ENCODE data around the gene ECT2. TPM values are rescaled to one million over a fixed set of nuclear protein-coding genes. Genes with fewer than 3 reads are reported as not detected.

ECT2 gene
- polyA plus RNA-seq, 1 donor from 2014 or later, result 6.3 TPM

DNA sequence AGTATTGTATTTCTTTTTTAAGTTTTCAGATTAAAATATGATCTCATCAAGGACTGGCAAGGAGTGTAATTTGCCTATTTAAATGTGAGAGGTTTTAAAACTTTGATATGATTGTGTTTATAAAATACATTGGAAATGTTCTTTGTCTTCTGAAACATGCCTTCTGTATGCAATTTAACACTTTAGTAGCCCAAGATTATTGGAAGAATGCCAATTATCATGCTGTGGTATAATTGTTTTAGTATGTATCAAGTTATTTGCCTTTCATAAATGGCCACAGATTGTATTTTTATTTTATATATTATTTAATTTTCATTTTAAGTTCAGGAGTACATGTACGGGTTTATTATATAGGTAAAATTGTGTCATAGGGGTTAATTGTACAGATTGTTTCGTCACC is 31.7 kb downstream of the ECT2 start:
- Histone ChIP-seq H3K27ac (ENCODE audit: low read length) (no peak overlapping the region), H3K9me3 (ENCODE audit: low read length) (no peaks in the 10 kb centered on the region), H3F3A (ENCODE audit: insufficient read depth, low read length, poor library complexity, severe bottlenecking) (no peaks in the 10 kb centered on the region), H3K9me2 (ENCODE audit: insufficient read depth, low read length) (no peaks in the 10 kb centered on the region), H3K36me3 (ENCODE audit: insufficient read depth, low read length) (no peaks in the 10 kb centered on the region), H4K20me1 (ENCODE audit: insufficient read depth) (no peaks in the 10 kb centered on the region), H2AFZ (ENCODE audit: low read depth, low read length) (no peak overlapping the region), H3K79me2 (replicated peaks; ENCODE audit: insufficient read depth, low read length) (no peaks in the 10 kb centered on the region), H3K27me3 (ENCODE audit: insufficient read depth, low read depth, low read length) (no peaks in the 10 kb centered on the region), H3K4me2 (ENCODE audit: low read length) (no peak overlapping the region), H3K4me3 (ENCODE audit: low read length) (no peak overlapping the region), H3K9ac (ENCODE audit: low read length) (no peak overlapping the region)
- TF ChIP-seq, protein P1, sequence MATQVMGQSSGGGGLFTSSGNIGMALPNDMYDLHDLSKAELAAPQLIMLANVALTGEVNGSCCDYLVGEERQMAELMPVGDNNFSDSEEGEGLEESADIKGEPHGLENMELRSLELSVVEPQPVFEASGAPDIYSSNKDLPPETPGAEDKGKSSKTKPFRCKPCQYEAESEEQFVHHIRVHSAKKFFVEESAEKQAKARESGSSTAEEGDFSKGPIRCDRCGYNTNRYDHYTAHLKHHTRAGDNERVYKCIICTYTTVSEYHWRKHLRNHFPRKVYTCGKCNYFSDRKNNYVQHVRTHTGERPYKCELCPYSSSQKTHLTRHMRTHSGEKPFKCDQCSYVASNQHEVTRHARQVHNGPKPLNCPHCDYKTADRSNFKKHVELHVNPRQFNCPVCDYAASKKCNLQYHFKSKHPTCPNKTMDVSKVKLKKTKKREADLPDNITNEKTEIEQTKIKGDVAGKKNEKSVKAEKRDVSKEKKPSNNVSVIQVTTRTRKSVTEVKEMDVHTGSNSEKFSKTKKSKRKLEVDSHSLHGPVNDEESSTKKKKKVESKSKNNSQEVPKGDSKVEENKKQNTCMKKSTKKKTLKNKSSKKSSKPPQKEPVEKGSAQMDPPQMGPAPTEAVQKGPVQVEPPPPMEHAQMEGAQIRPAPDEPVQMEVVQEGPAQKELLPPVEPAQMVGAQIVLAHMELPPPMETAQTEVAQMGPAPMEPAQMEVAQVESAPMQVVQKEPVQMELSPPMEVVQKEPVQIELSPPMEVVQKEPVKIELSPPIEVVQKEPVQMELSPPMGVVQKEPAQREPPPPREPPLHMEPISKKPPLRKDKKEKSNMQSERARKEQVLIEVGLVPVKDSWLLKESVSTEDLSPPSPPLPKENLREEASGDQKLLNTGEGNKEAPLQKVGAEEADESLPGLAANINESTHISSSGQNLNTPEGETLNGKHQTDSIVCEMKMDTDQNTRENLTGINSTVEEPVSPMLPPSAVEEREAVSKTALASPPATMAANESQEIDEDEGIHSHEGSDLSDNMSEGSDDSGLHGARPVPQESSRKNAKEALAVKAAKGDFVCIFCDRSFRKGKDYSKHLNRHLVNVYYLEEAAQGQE (IDR thresholded peaks at IDR 0.05; ENCODE audit: borderline replicate concordance), result no peak
- TF ChIP-seq SMC3 (conservative IDR thresholded peaks at IDR 0.05; ENCODE audit: poor library complexity) (no peak), EZH2 (IDR thresholded peaks at IDR 0.05; ENCODE audit: borderline replicate concordance, insufficient read depth, low read length, poor library complexity, severe bottlenecking) (no peak), MXI1 (conservative IDR thresholded peaks at IDR 0.05; ENCODE audit: poor library complexity, severe bottlenecking) (no peak), EP300 (conservative IDR thresholded peaks at IDR 0.05; ENCODE audit: poor library complexity, severe bottlenecking) (no peak), POLR2AphosphoS5 (IDR thresholded peaks at IDR 0.05) (no peak), TAF1 (IDR thresholded peaks at IDR 0.05; ENCODE audit: low read depth) (no peak), RAD21 (conservative IDR thresholded peaks at IDR 0.05) (no peak)
- TF ChIP-seq, protein P2, sequence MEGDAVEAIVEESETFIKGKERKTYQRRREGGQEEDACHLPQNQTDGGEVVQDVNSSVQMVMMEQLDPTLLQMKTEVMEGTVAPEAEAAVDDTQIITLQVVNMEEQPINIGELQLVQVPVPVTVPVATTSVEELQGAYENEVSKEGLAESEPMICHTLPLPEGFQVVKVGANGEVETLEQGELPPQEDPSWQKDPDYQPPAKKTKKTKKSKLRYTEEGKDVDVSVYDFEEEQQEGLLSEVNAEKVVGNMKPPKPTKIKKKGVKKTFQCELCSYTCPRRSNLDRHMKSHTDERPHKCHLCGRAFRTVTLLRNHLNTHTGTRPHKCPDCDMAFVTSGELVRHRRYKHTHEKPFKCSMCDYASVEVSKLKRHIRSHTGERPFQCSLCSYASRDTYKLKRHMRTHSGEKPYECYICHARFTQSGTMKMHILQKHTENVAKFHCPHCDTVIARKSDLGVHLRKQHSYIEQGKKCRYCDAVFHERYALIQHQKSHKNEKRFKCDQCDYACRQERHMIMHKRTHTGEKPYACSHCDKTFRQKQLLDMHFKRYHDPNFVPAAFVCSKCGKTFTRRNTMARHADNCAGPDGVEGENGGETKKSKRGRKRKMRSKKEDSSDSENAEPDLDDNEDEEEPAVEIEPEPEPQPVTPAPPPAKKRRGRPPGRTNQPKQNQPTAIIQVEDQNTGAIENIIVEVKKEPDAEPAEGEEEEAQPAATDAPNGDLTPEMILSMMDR (IDR thresholded peaks at IDR 0.05; ENCODE audit: poor library complexity, severe bottlenecking), result no peak

DNA sequence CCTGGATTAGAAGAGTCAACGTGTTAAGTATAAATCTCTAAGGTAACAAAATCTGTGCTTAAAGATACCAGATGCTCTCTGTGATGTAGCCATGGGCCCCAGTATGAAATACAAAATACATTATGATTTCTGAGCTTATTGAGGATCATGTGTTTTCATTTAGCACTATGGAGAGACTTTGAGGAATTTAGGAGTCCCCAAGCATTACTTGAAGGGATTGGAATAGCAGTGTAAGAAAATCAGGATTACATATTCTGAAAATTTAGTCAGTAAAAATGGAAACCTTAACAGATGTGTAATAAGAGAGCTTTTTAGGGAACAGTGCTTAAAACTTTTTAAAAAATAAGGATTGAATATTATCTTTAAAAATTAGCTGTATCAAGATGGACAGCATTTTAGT is 35.5 kb downstream of the ECT2 start:
- Histone ChIP-seq H3K9me3 (ENCODE audit: low read length) (no peaks in the 10 kb centered on the region), H3K4me3 (ENCODE audit: low read length) (no peak overlapping the region), H4K20me1 (ENCODE audit: insufficient read depth) (no peaks in the 10 kb centered on the region), H3K36me3 (ENCODE audit: insufficient read depth, low read length) (no peaks in the 10 kb centered on the region), H3K9ac (ENCODE audit: low read length) (no peak overlapping the region), H3K27ac (ENCODE audit: low read length) (no peak overlapping the region), H3F3A (ENCODE audit: insufficient read depth, low read length, poor library complexity, severe bottlenecking) (no peaks in the 10 kb centered on the region), H3K4me2 (ENCODE audit: low read length) (no peak overlapping the region), H3K79me2 (replicated peaks; ENCODE audit: insufficient read depth, low read length) (no peaks in the 10 kb centered on the region), H2AFZ (ENCODE audit: low read depth, low read length) (no peak overlapping the region), H3K27me3 (ENCODE audit: insufficient read depth, low read depth, low read length) (no peaks in the 10 kb centered on the region), H3K9me2 (ENCODE audit: insufficient read depth, low read length) (no peaks in the 10 kb centered on the region)
- TF ChIP-seq EP300 (conservative IDR thresholded peaks at IDR 0.05; ENCODE audit: poor library complexity, severe bottlenecking), result no peak
- no peak for TF ChIP-seq RAD21 (conservative IDR thresholded peaks at IDR 0.05)
- TF ChIP-seq, protein P1 (IDR thresholded peaks at IDR 0.05; ENCODE audit: borderline replicate concordance), result no peak
- TF ChIP-seq SMC3 (conservative IDR thresholded peaks at IDR 0.05; ENCODE audit: poor library complexity), result no peak
- TF ChIP-seq TAF1 (IDR thresholded peaks at IDR 0.05; ENCODE audit: low read depth), result no peak
- TF ChIP-seq, protein P2 (IDR thresholded peaks at IDR 0.05; ENCODE audit: poor library complexity, severe bottlenecking), result no peak
- TF ChIP-seq MXI1 (conservative IDR thresholded peaks at IDR 0.05; ENCODE audit: poor library complexity, severe bottlenecking), result no peak
- TF ChIP-seq EZH2 (IDR thresholded peaks at IDR 0.05; ENCODE audit: borderline replicate concordance, insufficient read depth, low read length, poor library complexity, severe bottlenecking), result no peak
- no peak for TF ChIP-seq POLR2AphosphoS5 (IDR thresholded peaks at IDR 0.05)
